Type B pancreatic cell (in vitro differentiated cells): Measurements from ENCODE around the gene SPIB. TPM values are rescaled to one million over a fixed set of nuclear protein-coding genes. Genes with fewer than 3 reads are reported as not detected.

Experiments
- DNase-seq: peaks from one replicate; pipeline ENCODE4 v3.0.0; 2021; ENCODE audit warnings: mixed read lengths; ENCODE audit not compliant: unreplicated experiment; ENCODE audit errors: extremely low spot score
- H3K27ac Mint-ChIP-seq: 2 replicates; pipeline ENCODE4 v1.8.0; 2021; ENCODE audit warnings: mild to moderate bottlenecking, mixed read lengths
- H3K27me3 Mint-ChIP-seq: 2 replicates; pipeline ENCODE4 v1.8.0; 2021; ENCODE audit warnings: mixed read lengths
- H3K36me3 Mint-ChIP-seq: 2 replicates; pipeline ENCODE4 v1.8.0; 2021; ENCODE audit warnings: mixed read lengths
- H3K4me1 Mint-ChIP-seq: one replicate; pipeline ENCODE4 v1.8.0; 2021; ENCODE audit warnings: mixed read lengths; ENCODE audit not compliant: unreplicated experiment
- H3K4me3 Mint-ChIP-seq: 2 replicates; pipeline ENCODE4 v1.8.0; 2021; ENCODE audit warnings: mild to moderate bottlenecking, mixed read lengths
- H3K9me3 Mint-ChIP-seq: 2 replicates; pipeline ENCODE4 v1.8.0; 2021; ENCODE audit warnings: mixed read lengths
- total RNA-seq: library from RNA; stranded (reverse); gene quantifications from 2 replicates; pipeline ENCODE4 v1.2.1, GENCODE V29; 2021; ENCODE audit warnings: low replicate concordance
- TF ChIP-seq, protein P1 (sequence below): fragments of 200-600 bp; sonication (generic); conservative IDR thresholded peaks from 2 replicates; pipeline ENCODE4 v1.5.0; 2021; ENCODE audit warnings: antibody characterized with exemption, mild to moderate bottlenecking

SPIB gene
- total RNA-seq, 1 donor from 2014 or later, result 2.6 TPM

GRCh38 chr19:50414864-50415660, 3.7 kb upstream of the SPIB start:
- no peak overlapping the region for H3K27ac Mint-ChIP-seq
- TF ChIP-seq, protein P1, sequence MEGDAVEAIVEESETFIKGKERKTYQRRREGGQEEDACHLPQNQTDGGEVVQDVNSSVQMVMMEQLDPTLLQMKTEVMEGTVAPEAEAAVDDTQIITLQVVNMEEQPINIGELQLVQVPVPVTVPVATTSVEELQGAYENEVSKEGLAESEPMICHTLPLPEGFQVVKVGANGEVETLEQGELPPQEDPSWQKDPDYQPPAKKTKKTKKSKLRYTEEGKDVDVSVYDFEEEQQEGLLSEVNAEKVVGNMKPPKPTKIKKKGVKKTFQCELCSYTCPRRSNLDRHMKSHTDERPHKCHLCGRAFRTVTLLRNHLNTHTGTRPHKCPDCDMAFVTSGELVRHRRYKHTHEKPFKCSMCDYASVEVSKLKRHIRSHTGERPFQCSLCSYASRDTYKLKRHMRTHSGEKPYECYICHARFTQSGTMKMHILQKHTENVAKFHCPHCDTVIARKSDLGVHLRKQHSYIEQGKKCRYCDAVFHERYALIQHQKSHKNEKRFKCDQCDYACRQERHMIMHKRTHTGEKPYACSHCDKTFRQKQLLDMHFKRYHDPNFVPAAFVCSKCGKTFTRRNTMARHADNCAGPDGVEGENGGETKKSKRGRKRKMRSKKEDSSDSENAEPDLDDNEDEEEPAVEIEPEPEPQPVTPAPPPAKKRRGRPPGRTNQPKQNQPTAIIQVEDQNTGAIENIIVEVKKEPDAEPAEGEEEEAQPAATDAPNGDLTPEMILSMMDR, result peak; percentile 91
- H3K4me1 Mint-ChIP-seq, result peaks cover 7% of the 10 kb centered on the region
- no peak overlapping the region for H3K4me3 Mint-ChIP-seq
- H3K27me3 Mint-ChIP-seq, result peaks cover 12% of the 10 kb centered on the region
- H3K36me3 Mint-ChIP-seq, result peaks cover 4% of the 10 kb centered on the region
- no peaks in the 10 kb centered on the region for H3K9me3 Mint-ChIP-seq
- DNase-seq, result no peak

- H3K9me3 Mint-ChIP-seq, result no peaks in the 10 kb centered on the region
- TF ChIP-seq, protein P1, result no peak
- DNase-seq, result no peak
- H3K27ac Mint-ChIP-seq, result no peak overlapping the region
- no peak overlapping the region for H3K4me3 Mint-ChIP-seq
- H3K4me1 Mint-ChIP-seq, result peaks cover 7% of the 10 kb centered on the region
- peaks cover 16% of the 10 kb centered on the region for H3K27me3 Mint-ChIP-seq
- H3K36me3 Mint-ChIP-seq, result peaks cover 4% of the 10 kb centered on the region
Observed at GRCh38 chr19:50415661-50416033, 3.1 kb upstream of the SPIB start.

DNA sequence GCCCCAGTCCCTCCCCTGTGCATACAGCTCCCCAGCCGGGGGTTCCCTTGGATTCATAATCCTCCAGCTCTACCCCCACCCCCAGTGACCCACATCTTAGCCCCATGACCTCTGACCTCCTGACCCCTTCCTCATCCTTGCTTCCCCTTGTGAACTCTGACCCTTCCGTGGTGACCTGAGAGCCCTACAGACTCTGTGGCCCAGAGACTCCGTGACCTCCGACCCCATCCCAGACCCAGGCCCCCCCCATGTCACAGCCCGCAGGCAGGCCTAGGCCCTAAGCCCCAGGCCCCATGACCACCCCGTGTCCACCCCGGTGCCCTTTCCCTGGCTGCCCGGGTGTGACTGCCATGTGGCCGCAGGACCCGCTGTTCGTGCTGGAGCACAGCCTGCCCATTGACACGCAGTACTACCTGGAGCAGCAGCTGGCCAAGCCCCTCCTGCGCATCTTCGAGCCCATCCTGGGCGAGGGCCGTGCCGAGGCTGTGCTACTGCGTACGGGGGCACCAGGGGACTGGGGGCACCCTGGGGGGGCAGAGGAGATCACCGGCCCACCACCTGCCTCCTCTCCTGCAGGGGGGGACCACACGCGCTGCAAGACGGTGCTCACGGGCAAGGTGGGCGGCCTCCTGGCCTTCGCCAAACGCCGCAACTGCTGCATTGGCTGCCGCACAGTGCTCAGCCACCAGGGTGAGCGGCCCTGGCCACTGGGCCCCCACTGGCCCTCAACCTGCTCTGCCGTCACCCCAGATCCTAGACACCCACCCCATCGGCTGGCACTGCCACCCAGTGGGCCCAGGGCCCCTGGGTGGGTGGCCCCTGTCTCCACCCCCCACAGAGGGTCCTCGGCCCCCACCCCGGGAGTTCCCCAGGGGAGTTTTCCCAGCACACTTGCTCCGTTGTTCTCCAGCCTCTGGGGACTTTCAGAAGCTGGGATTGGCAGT, 2.4 kb upstream of the SPIB start:
- no peak for DNase-seq
- Mint-ChIP-seq H3K36me3 (peaks cover 4% of the 10 kb centered on the region), H3K4me3 (no peak overlapping the region), H3K4me1 (peaks cover 7% of the 10 kb centered on the region), H3K9me3 (no peaks in the 10 kb centered on the region), H3K27ac (no peak overlapping the region), H3K27me3 (peaks cover 20% of the 10 kb centered on the region)
- TF ChIP-seq, protein P1, result peak; percentile 21

GRCh38 chr19:50417111-50418081, 1.3 kb upstream of the SPIB start:
- Mint-ChIP-seq H3K27me3 (peaks cover 20% of the 10 kb centered on the region), H3K27ac (no peak overlapping the region), H3K36me3 (peaks cover 4% of the 10 kb centered on the region), H3K4me1 (peaks cover 7% of the 10 kb centered on the region), H3K4me3 (no peak overlapping the region), H3K9me3 (no peaks in the 10 kb centered on the region)
- no peak for DNase-seq
- TF ChIP-seq, protein P1, result no peak

DNA sequence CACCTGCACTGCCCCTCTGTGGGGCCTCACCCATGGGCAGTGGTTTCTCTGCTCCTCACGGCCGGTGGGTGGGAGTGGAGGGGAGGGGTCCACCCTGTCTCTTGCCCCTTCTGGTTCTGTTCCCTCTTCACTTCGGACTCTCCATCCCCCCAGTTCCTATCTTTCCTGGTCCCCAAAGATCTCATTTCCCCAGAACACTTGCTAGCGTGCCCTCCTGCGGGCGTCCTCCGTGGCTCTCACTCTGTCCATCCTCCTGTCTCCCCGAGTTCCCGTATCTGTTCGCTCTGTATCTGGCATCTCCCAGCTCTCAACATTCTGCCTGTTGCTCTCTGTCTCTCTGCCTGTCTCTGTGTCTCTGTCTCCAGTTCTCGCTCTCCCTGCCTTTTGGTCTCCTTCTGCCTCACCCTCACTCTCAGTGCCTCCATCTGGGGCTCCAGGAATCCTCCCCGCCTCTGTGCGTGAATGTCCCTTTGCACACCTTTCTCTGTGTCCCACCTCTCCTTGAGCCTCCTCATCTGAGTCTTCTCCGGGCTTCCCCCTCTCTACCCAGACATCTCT, 363 bp downstream of the SPIB start:
- peaks cover 4% of the 10 kb centered on the region for H3K36me3 Mint-ChIP-seq
- peaks cover 7% of the 10 kb centered on the region for H3K4me1 Mint-ChIP-seq
- peaks cover 22% of the 10 kb centered on the region for H3K27me3 Mint-ChIP-seq
- peak overlapping the region; percentile 82 for H3K27ac Mint-ChIP-seq
- TF ChIP-seq, protein P1, result no peak
- H3K4me3 Mint-ChIP-seq, result peak overlapping the region; percentile 21
- DNase-seq, result no peak
- H3K9me3 Mint-ChIP-seq, result no peaks in the 10 kb centered on the region
